Osteocyte (in vitro differentiated cells): ENCODE data around the gene NTHL1. TPM values are rescaled to one million over a fixed set of nuclear protein-coding genes. Genes with fewer than 3 reads are reported as not detected.

Experiments used
- DNase-seq: peaks from one replicate; pipeline ENCODE4 v3.0.0; 2021; ENCODE audit warnings: mixed read lengths; ENCODE audit not compliant: unreplicated experiment; ENCODE audit errors: extremely low spot score
- H3K27ac Mint-ChIP-seq: one replicate; pipeline ENCODE4 v1.8.0; 2021; ENCODE audit warnings: mild to moderate bottlenecking, mixed read lengths; ENCODE audit not compliant: unreplicated experiment
- H3K27me3 Mint-ChIP-seq: one replicate; pipeline ENCODE4 v1.8.0; 2021; ENCODE audit warnings: mixed read lengths; ENCODE audit not compliant: unreplicated experiment
- H3K36me3 Mint-ChIP-seq: one replicate; pipeline ENCODE4 v1.8.0; 2021; ENCODE audit warnings: mixed read lengths; ENCODE audit not compliant: unreplicated experiment
- H3K4me1 Mint-ChIP-seq: one replicate; pipeline ENCODE4 v1.8.0; 2021; ENCODE audit warnings: mixed read lengths; ENCODE audit not compliant: unreplicated experiment
- H3K4me3 Mint-ChIP-seq: one replicate; pipeline ENCODE4 v1.8.0; 2021; ENCODE audit warnings: mild to moderate bottlenecking, moderate library complexity, mixed read lengths; ENCODE audit not compliant: unreplicated experiment
- H3K9me3 Mint-ChIP-seq: one replicate; pipeline ENCODE4 v1.8.0; 2021; ENCODE audit warnings: mixed read lengths; ENCODE audit not compliant: unreplicated experiment
- total RNA-seq: library from RNA; stranded (reverse); gene quantifications from 2 replicates; pipeline ENCODE4 v1.2.1, GENCODE V29; 2021
- TF ChIP-seq, protein P1 (sequence below): fragments of 200-600 bp; sonication (generic); IDR thresholded peaks from 2 replicates; pipeline ENCODE4 v1.5.0; 2021; ENCODE audit warnings: antibody characterized with exemption, mild to moderate bottlenecking, moderate library complexity

Gene NTHL1
- total RNA-seq, 1 donor from 2014 or later, result 22.2 TPM

DNA sequence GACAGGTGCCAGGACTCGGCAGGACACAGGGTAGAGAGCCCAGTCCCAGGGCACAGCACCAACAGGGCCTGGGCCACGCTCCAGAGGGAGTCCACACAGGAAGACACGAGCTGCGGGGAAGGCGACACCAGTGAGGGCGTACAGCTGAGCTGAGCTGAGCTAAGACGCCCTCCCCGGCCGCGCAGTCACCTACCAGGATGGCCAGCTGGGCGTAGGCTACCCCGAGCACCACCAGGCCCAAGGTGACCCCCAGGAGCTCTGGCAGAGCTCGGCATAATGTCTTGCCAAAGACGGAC is 42.8 kb upstream of the NTHL1 start:
- Mint-ChIP-seq H3K27me3 (no peaks in the 10 kb centered on the region), H3K4me1 (peaks cover 3% of the 10 kb centered on the region), H3K27ac (no peak overlapping the region), H3K36me3 (peaks cover 12% of the 10 kb centered on the region), H3K9me3 (no peaks in the 10 kb centered on the region), H3K4me3 (no peak overlapping the region)
- DNase-seq, result no peak
- TF ChIP-seq, protein P1, sequence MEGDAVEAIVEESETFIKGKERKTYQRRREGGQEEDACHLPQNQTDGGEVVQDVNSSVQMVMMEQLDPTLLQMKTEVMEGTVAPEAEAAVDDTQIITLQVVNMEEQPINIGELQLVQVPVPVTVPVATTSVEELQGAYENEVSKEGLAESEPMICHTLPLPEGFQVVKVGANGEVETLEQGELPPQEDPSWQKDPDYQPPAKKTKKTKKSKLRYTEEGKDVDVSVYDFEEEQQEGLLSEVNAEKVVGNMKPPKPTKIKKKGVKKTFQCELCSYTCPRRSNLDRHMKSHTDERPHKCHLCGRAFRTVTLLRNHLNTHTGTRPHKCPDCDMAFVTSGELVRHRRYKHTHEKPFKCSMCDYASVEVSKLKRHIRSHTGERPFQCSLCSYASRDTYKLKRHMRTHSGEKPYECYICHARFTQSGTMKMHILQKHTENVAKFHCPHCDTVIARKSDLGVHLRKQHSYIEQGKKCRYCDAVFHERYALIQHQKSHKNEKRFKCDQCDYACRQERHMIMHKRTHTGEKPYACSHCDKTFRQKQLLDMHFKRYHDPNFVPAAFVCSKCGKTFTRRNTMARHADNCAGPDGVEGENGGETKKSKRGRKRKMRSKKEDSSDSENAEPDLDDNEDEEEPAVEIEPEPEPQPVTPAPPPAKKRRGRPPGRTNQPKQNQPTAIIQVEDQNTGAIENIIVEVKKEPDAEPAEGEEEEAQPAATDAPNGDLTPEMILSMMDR, result no peak

DNA sequence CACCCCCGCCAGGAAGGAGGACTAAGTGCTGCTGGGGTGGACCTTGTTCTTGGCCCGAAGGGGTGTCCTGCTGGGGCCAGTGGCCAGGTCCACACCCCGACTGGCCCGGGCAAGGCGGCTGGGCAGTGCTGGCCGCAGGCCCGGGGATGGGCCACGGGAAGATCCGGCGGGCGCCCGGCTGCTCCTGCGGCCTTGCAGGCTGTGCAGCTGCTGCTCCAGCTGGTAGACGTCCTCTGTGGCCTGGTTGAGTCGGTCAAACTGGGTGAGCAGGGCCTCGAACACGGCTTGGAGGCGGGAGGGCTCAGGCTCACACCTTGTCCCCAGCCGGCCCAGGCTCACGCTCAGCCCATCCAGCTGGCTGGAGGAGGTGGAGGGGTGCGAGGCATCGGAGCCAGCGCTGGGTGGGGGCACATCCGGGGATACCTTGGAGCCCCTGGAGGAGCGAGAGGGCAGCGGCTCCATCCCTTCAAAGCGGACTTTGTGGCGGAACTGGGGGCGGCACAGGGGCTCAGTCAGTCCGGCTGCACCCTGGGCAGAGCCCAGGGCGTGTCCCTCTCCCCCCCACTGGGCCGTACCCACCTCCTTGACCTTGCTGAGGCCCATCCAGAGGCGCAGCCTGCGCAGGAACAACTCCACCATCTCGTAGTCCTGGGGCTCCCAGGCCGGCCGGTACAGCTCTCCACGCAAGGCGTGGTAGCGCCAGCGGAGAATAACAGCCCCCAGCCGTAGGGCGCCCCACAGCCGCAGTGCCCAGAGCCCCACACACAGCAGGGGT is 42.3 kb upstream of the NTHL1 start:
- Mint-ChIP-seq H3K27ac (no peak overlapping the region), H3K27me3 (no peaks in the 10 kb centered on the region), H3K9me3 (no peaks in the 10 kb centered on the region), H3K36me3 (peaks cover 9% of the 10 kb centered on the region), H3K4me1 (peaks cover 8% of the 10 kb centered on the region), H3K4me3 (no peak overlapping the region)
- no peak for DNase-seq
- TF ChIP-seq, protein P1, result no peak

DNA sequence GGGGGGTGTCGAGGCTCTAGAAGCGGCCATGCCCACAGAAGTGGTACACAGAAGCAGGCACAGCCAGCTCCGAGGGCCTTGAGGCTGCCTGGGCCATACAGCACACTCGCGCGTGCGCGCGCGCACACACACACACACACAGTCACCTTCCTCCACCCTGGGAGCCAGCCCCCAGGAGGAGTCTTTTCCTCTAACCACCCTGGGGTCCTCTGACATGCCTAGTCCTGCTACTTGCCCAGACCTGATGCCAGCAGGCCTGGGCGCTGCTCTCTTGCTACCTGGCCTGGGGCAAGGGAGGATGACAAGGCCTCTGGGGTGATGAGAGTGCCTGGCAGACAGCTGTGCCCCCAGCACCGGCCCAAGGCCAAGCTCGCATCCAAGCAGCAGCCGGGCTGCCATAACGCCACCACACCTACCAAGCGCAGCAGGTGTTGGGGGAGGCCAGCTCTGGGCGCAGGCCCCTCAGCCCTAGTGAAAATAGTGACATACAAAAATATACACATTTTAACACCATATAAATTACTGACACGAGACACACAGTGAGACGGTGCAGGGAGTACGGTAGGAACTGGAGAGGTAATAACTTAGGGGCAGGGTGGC is 41.2 kb upstream of the NTHL1 start:
- H3K27ac Mint-ChIP-seq, result no peak overlapping the region
- no peak overlapping the region for H3K4me3 Mint-ChIP-seq
- TF ChIP-seq, protein P1, result no peak
- H3K4me1 Mint-ChIP-seq, result peaks cover 8% of the 10 kb centered on the region
- peaks cover 9% of the 10 kb centered on the region for H3K36me3 Mint-ChIP-seq
- no peak for DNase-seq
- H3K27me3 Mint-ChIP-seq, result no peaks in the 10 kb centered on the region
- H3K9me3 Mint-ChIP-seq, result no peaks in the 10 kb centered on the region

DNA sequence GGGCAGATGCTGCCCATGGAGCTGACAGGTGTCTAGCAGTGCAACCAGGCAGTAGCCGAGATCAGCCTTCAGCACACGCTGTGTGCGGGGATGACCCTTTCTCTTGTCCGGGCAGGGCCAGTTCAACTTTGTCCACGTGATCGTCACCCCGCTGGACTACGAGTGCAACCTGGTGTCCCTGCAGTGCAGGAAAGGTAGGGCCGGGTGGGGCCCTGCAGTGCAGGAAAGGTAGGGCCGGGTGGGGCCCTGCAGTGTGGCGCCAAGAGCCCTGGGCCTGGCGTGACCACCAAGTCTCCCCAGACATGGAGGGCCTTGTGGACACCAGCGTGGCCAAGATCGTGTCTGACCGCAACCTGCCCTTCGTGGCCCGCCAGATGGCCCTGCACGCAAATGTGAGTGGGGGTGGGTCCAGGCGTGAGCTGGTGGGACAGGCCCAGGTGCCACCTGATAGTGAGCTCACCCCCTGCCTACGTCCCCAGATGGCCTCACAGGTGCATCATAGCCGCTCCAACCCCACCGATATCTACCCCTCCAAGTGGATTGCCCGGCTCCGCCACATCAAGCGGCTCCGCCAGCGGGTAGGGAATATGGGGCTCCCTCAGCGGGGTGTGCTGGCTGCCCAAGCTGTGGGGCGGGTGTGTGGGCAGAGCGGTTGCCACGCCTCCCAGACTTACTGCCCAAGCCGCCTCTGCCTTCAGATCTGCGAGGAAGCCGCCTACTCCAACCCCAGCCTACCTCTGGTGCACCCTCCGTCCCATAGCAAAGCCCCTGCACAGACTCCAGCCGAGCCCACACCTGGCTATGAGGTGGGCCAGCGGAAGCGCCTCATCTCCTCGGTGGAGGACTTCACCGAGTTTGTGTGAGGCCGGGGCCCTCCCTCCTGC is 40.4 kb upstream of the NTHL1 start:
- Mint-ChIP-seq H3K4me3 (no peak overlapping the region), H3K4me1 (peaks cover 8% of the 10 kb centered on the region), H3K36me3 (peaks cover 10% of the 10 kb centered on the region), H3K9me3 (no peaks in the 10 kb centered on the region), H3K27ac (no peak overlapping the region), H3K27me3 (no peaks in the 10 kb centered on the region)
- DNase-seq, result no peak
- TF ChIP-seq, protein P1, result no peak
